ENCODE results near the gene KLHL4. TPM values are rescaled to one million over a fixed set of nuclear protein-coding genes. Genes with fewer than 3 reads are reported as not detected.
"Not testable (repeated sequence)": the region's sequence is repeated elsewhere in the genome, so short reads cannot be mapped to it uniquely, and the experiment has no call there.

KLHL4 gene
- total RNA-seq, 1 experiment from 2014 or later = 2.5 TPM

- no peak for DNase-seq (ENCODE audit: low read depth)
Measured at GRCh38 chrX:87661761-87662160, 144.2 kb downstream of the KLHL4 start.

DNA sequence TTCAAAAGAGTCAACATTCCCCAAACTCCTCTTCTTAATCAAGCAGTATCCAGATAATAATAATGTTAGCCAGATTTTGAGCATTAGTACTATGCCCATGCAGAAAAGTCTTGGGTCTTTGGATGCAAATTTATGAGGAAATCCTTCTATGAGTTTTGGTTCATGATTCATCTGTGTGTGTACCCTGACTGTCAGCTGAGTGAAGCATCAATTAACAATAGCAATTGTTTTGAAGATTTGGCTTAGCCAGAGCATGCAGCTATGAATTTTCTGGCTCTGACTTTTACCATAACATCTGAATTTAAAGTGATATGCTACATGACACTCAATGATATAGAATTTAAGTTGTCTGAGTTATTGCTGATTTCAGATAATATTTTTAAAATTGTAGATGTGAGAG, 145.8 kb downstream of the KLHL4 start:
- DNase-seq (ENCODE audit: low read depth) = no peak

DNA sequence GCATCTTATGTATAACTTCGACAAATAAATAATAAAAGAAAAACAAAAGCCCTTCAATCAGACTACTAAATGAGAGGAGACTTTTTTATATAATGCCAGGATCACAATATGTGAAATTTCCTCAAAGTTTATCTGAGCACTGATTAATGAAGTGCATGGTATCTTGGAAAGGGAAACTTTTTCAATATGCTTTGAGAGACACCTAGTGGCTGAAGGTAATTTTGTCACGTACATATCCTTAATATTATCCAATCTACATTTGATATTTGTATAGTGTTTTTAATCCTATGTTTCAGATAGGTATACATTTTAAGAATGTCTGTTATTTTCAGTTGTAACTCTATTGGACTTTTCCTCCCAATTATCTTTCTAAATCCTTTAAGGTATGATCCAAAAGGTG, 146.8 kb downstream of the KLHL4 start:
- DNase-seq (ENCODE audit: low read depth) = no peak

DNA sequence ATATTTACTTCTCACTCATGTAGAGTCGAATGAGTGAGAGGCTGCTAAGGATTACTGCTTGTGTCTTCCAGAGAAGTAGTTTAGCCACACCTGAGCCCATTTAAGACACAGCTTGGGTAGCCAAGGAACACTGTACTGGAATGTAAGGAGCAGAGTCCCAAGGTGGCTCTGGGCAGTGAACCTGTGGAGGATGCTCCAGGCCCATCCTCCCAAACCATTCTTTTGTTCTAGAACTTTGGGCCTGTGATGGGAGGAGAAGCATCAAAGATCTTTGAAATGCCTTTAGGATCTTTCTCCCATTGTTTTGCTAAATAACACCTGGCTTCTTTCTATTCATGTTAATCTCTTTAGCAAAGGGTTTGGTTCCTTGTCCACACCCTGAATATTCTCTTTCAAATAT, 162.2 kb downstream of the KLHL4 start:
- DNase-seq (ENCODE audit: low read depth) = no peak

DNA sequence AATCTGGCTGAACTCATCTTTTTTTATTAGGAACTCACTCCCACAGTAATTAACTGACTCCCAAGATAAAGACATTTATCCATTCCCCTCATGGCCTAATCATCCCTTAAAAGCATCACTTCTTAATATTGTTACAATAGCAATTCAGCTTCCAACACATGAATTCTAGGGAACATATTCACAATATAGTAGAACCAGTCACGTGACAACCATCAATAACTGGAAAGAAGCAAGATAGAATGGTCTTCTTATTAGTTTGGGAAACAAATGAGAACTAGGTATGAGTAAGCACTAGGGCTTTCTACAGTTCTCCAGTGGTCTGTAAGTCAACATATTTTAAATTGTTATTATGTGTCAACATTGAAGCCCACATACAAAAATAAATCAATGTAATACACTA, 170.1 kb downstream of the KLHL4 start:
- DNase-seq (ENCODE audit: low read depth) = no peak

DNA sequence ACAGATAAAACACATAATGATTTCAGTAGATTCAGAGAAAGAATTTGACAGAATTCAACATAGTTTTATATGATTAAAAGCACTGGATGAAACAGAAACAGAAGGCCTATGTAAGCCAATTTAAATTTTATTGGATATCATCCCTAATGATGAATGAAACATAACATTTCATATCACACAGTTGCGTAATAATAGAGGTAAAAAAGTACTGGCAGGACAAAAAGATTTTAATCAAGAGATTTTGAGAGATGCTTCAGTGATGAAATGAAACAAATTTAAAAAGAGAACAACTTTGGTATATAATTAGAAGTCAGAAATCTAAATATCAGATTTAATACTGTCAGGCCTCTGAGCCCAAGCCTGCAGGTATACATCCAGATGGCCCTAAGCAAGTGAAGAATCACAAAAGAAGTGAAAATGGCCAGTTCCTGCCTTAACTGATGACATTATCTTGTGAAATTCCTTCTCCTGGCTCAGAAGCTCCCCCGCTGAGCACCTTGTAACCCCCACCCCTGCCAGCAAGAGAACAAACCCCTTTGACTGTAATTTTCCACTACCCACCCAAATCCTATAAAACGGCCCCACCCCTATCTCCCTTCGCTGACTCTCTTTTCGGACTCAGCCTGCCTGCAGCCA, 170.6 kb downstream of the KLHL4 start:
- DNase-seq (ENCODE audit: low read depth) = not testable (repeated sequence)

- not testable (repeated sequence) for DNase-seq (ENCODE audit: low read depth)
Measured at GRCh38 chrX:87689218-87689617, 171.6 kb downstream of the KLHL4 start.

DNA sequence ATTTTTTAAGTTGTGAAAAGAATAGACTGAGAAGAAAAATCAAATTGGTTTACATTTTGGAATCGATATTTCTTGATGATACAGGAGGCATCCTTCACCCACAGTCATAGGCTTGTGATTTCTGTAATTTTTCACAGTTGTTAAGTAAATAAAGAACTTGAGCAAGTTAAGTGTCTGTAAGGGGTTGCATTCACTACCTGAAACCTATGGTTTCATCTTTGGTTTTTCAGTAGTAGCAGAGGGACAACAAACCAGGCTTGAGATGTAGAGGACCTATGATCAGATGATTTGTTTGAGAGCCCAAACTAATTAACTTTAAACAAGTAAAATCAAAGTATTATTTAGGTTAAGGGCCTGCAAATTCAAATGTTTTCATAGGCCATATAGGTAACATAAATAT, 175.6 kb downstream of the KLHL4 start:
- DNase-seq (ENCODE audit: low read depth) = no peak

- no peak for DNase-seq (ENCODE audit: low read depth)
Measured at GRCh38 chrX:87697409-87697808, 179.8 kb downstream of the KLHL4 start.

GRCh38 chrX:87702795-87703194, 185.2 kb downstream of the KLHL4 start:
- no peak for DNase-seq (ENCODE audit: low read depth)

GRCh38 chrX:87703469-87703868, 185.9 kb downstream of the KLHL4 start:
- not testable (repeated sequence) for DNase-seq (ENCODE audit: low read depth)

DNA sequence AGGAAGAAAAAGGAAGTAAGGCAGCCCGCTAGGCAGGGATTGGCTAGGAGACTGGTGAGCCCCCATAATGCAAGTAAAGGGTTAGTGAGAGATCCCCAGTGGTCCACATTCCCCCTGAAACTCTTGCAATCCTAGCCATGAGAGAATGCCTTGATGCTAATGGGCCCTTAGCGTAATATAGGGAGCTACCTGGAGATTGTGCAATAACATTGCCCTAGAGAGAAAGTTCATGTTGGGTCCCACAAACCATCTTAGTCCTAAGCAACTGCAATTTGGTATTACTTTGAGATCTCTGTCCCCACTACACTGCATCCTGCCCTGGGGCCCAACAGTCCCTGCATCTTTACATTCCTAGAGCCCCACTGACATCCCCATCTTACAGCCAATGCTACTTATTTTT, 188.5 kb downstream of the KLHL4 start:
- no peak for DNase-seq (ENCODE audit: low read depth)

GRCh38 chrX:87710580-87710979, 193.0 kb downstream of the KLHL4 start:
- DNase-seq (ENCODE audit: low read depth) = no peak

Measured in Daoy (cell line).